ENCODE results near the gene FKBP3.
"Not testable (repeated sequence)": the region's sequence is repeated elsewhere in the genome, so short reads cannot be mapped to it uniquely, and the experiment has no call there.

FKBP3 gene

DNA sequence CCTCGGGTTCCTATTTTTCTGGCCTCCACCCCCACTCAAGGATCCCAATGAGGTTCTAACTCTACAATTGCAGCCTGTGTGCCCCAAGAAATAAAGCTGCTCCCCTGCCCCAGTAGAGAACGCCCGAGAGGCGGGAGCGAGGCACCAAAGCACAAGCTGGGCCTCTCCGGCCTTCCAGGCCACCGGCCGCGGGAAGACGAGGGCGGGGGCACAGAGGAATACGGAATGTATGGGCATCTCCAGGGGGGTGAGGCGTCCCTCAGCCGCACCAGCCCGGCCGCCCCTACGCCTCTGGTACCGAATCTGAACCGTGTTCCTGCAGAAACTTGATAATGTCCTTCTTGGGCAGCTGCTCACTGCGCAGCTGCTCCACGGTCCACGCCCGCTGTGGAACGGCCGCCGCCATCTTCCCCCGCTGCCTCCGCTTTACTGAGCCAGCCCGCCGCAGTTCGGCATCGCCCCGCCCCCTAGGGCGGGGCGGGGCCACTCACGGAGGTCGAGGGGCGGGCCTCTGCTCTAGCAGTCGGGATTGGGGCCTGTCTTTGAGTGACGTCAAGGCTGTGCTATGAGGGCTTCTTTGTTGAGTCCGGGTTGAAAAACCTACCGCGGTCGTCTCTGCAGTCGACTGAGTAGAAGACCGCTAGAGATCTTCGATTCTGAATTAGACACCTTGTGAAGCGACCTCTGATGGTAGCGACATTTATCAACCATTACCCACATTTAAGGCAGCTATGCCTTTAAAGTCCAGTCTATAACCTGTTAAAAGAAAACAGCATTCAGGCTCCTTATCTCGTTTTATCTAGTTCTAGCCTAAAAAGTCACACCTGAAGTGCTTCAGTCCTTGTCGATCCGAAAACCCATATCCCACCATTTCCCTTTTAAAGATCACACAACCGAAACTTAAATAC, at the start of gene FKBP3:
TSS of gene FKBP3 (minus strand) at position 431 of the 908 bp plus-strand sequence. CDS start at position 406, 25 bp downstream.
- DNase-seq = peak; percentile 94 to 96

DNA sequence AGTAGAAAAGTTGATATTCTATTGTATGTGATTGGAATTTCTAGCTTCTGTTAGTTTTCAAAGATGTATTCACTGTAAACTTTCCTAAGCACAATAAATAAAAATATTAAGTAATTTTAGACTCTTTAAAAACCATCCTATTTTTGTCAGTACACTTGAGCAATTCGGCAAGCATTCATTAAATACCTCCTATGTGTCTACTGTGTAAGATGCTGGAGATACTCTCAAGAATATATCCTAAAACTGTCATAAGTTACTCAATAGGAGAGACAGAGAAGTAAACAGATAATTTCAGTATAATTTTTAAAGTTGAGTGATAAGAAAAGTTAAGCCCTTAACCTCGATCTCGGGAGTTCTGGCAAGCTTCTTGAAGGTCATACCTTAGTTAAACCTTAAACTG, 47.5 kb upstream of the FKBP3 start:
- DNase-seq = no peak

DNA sequence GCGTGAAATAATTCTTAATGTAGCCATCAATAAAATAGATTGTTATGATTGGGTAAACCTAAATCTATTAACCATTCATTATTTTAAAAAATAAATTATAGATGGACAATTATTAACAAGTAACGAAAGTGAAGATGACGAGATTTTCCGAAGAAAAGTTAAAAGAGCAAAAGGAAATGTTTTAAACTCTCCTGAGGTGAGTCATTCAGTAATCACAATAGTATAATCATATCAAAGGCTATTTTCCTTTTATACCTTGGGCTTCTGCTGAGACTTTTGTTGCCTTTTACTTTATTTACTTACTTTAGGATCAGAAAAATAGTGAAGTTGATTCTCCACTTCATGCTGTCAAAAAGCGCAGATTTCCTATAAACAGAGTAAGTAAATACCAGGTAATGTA, 47.0 kb upstream of the FKBP3 start:
- DNase-seq = no peak

DNA sequence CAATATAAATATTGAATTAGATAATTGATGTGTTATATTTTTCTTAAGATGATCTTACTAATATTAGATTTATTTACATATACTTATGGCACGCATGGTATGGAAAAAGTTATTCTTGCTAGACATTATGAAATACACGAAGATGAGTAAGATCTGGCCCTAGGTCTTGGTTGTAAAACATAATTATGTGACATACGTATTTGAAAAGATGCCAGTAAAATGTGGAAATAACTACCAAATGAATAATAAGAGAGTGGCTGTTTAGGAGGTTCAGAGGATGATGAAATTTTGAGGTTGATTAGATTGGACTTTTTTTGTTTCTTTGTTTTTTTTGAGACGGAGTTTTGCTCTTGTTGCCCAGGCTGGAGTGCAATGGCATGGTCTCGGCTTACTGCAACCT, 42.8 kb upstream of the FKBP3 start:
- no peak for DNase-seq

DNA sequence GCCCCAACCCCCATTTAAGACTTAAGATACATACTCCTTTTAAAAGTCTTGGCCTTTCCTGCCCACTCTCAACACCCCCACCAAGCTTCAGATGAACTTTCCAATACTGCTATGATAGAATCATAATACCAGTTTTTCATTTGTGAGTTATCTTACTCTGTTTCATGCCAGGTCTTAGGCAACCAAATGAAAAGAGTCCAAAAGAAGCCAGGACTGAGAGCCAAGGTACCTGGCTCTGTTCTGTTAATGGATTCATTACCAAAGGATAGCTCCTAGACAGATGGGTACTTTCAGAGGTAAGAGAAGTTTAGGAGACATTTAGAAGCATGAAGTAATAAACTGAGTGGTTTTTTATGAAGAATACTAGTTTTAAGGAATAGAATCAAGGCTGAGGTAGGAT, 35.6 kb upstream of the FKBP3 start:
- DNase-seq = no peak

DNA sequence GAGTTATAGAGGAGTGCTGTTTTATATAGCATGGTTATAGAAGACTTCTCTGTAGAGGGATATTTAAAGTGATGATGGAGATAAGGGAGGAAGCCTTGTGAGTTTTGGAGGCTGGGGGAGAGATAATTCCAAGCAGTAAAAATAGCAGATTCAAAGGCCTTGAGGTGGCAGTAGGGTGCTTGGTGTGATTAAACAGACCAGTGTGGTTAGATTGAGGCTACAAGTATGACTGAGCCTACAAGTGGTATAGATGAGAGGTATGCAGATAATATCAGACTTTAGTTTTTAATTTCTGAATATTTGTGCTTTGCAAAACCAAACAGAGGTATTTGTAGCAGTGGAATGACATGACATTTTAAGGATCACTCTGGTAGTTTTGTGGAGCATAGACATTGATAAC, 21.8 kb upstream of the FKBP3 start:
- no peak for DNase-seq

DNA sequence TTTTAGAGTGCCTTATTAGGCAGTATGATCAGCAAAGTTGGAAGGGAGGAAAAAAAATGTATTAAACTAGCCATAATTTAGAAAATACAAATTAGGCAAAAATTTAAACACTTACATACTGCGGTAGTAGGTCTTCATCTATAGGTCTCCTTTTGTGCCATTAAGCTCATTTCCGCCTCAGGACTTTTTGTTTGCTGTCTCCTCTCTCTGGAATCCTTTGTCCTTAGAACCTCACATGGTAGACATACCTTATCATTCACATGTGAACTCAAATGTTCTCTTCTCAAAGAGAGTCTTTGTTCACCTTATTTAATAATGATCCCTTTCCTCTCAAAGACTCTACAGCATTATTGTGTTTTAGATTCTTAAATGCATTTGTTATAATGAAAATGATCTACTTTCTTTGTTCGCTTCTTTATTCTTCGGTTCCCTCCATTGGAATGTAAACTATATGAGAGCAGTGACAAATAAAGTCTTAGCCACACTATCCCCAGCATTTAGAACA, 16.2 kb upstream of the FKBP3 start:
- no peak for DNase-seq

DNA sequence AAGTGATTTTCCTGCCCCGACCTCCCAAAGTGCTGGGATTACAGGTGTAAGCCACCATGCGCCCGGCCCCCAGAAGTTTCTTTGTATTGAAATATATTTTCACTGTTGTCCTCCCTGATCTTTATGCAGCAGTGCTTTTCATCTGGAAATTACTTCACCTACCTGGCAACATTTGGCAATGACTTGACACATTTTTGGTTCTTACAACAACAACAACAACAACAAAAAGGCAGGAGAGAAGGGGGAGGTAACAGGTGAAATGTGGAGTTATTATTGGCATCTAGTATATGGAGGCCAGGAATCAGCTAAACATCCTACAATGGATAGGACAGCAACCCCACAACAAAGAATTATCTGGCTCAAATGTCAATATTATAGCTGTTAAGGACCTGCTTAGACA, 15.3 kb upstream of the FKBP3 start:
- no peak for DNase-seq

DNA sequence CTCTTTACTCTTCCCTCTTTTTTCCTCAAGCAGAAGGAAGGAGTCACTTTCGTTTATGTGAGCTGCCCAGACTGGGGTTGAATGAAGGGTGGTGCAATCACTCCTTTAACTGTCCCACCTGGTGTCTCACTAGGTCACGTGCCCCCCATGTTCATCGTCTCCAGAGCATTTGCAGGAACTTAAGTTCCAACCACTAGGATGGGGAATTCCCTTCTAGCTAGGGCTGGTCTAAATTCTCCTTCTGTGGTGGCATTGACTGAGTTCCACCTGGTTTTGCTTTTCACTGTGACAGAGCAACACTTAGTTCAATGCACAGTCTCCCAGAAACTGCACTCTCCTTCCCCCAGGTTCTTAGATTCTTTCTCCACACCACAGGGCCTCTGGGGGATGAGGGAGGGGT, 10.9 kb upstream of the FKBP3 start:
- DNase-seq = no peak

DNA sequence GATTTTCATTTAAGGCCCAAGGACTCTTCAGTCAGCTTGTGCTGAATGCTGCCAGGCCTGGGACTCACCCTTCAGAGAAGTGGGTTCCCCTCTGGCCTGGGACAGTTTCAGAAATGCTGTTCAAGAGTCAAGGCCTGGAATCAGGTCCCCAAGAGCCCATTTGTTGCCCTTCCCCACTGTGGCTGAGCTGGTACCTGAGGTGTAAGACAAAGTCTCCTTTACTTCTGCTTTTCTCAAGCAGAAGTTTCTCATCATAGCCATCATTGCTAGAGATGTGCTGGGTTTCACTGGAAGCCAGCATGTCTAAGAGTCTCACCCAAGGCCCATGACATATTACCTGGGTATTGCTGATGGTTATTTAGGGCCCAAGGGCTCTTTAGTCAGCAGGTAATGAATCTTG, 10.4 kb upstream of the FKBP3 start:
- DNase-seq = no peak

DNA sequence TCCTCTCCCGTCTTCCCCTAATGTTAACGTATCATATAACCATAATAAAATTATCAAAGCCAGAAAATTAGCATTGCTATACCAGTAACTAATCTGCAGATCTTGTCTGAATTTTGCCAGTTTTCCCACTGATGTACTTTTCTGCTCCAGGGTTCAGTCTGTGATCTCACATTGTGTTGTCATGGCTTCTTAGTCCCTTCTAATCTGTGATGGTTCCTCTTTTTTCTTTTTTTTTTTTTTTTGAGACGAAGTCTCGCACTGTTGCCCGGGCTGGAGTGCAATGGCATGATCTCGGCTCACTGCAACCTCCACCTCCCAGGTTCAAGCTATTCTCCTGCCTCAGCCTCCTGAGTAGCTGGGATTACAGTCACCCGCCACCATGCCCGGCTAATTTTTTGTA, 7.8 kb upstream of the FKBP3 start:
- not testable (repeated sequence) for DNase-seq

DNA sequence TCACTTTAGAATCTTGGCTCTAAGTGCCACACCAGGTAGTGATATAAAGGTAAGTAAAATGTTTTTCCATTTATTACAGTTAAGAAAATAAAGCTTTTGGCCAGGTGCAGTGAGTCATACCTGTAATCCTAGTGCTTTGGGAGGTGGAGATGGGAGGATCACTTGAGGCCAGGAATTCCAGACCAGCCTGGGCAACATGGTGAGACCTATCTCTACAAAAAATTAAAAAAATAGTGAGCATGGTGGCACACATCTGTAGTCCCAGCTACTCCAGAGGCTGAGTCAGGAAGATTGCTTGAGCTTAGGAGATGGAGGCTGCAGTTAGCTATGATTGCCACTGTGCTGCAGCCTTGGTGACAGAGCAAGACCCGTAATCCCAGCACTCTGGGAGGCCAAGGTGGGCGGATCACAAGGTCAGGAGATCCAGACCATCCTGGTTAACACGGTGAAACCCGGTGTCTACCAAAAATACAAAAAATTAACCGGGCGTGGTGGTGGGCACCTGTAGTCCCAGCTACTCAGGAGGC, 6.4 kb upstream of the FKBP3 start:
- no peak for DNase-seq

DNA sequence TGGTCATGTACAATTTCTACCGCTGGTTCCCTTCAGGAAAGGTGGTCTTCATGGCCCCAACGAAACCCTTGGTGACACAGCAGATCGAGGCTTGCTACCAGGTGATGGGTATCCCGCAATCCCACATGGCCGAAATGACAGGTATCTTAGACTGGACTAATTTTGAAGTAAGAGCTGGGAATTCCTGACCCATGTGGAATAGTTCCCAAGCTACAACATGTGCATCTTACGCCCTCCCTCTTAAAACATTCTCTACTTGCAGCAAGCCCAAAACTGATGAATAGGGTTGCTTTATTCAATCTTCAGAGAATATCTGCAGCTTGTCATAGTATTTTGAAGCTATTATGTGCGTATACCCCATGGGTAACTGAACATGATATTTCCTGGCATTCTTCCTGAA, 2.1 kb upstream of the FKBP3 start:
- DNase-seq = no peak

DNA sequence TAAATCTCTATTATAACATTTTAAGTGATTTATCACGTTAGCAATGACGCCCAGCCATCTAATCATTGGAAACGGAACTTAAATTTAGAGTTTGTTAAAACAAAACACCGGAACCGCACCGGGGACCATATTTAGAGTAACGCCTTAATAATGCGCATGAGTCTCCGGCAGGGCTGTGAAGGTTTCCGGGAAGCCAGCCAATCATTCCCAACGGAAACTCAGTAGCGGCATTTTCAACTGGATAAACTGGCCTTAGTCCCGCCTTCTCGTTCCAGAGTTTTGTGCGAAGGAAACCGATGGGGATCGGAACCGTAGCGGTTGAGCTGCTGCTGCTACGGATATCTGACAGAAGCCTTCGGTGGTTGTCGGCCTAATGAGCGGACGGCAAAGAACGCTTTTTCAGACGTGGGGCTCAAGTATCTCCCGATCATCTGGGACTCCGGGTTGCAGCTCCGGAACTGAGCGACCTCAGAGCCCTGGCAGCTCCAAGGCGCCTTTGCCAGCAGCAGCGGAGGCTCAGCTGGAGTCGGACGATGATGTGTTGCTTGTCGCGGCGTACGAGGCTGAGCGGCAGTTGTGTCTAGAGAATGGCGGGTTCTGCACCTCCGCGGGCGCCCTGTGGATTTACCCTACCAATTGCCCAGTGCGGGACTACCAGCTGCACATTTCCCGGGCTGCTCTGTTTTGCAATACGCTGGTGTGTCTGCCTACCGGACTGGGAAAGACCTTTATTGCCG, 1.5 kb upstream of the FKBP3 start, which contains the start of gene FANCM:
TSS of gene FANCM (plus strand) at position 272 of the 737 bp plus-strand sequence. CDS start at position 374, 102 bp downstream.
- DNase-seq = peak; percentile 86 to 87

DNA sequence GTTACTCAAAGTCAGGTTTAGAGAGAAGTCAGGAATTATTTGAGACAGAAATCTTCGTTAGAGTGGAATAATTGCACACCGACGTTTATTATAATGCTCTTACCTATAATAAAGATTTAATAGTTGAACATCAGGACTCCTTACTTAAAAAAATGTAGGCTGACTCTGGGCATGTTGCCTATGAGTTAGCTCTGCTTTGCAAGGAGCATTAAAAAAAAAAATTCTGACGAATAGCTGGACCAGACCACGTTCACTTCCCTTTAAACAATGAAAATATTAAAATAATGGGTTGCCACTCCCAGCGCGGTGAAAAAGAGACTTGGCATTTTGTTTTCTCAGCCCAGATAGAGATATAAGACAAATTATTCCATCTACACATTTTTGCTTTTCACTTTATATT, 875 bp upstream of the FKBP3 start:
- no peak for DNase-seq

DNA sequence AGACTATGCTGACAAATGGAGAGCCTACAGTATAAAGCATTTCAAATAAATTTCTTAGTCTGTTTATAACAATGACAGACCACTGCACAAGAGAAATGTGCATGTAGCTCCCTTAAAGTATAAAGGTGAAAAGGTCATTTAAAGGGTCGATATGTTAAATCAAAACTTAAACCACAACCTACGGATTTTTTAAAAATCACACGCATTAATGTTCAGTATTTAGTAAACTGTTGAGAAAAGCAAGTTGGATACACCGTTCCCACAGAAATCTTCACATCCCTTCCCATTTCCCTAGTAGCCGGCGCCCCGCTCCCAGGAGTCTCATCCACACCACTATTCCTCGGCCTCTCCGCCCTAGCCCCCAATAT, 614 bp downstream of the FKBP3 start:
- DNase-seq = no peak

DNA sequence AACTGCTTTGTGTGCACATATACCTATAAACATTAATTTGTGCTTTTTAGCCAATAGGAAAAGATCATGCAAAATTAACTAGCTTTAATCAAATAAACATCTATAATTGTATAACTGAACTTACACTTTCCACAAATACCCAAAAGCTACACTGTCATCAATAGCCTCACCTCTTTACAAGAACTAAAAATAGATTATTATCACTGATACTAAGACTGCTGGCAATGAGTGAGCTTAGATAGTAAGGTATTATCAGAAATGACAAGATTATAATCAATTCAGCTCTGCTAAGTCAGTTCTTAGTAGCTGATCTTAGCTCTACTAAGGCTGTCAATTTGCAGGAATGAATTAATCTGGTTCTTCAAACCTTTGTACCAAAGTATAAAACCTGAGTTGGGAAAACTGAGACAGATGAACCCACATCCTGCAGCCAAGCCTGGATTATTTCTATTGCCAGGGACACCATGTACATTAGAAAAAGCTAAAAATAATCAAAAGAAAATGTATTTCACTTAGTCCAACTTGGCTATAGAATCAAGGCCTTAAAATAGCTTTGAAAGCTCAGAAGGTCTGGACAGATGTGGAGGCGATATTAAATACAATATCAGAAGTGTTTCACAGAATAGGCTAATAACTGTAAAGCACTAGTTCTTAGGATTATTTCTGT, 5.2 kb downstream of the FKBP3 start:
- no peak for DNase-seq

DNA sequence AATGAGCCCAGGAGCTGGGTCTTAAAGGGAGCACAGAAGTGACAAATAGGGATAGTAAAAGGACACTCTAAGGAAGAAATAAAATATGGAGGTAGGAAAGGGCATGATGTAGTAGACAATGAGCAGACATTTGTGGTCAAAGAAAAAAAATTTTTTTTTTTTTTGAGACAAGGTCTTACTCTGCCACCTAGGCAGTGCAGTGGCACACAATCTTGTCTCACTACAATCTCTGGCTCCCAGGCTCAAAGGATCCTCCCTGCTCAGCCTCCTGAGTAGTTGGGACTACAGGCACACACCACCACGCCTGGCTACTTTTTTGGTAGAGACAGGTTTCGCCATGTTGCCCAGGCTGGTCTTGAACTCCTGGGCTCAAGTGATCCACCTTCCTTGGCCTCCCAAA, 8.5 kb downstream of the FKBP3 start:
- no peak for DNase-seq

DNA sequence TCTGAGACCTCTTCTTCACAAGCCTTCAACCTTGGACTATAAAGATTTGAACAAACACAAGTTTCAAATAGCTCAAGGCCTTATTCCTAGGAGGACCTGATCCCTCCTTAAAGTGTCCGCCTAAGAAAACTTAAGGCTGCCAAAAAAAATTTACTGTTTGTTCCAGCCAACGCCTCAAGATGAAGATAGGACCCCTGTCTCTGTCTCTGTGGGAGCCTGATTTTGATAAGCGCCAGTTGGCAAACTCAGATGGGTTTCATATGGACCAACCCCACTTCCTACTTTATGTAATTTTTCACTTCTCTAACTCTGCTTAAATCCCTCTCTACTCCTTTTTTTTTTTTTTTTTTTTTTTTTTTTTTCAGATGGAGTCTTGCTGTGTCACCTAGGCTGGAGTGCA, 11.0 kb downstream of the FKBP3 start:
- DNase-seq = no peak

DNA sequence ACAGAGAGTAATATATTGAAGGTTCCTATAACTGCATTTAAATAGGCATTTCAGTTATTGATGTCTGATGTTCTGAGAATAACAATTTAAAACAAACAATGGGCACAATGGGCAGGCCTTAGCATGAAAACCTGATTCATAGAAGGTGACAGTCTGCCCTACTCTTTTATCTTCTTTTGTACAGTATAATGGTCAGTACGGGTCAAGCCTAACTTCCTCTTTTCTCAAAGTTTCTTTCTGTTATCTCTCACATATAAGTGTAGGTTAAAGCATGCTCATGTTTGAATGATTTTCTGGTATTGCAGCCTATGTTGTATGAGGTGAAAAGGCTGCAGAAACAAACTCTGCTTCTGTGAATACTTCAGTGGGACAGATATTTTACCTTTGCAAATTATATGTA, 14.2 kb downstream of the FKBP3 start:
- DNase-seq = no peak

DNA sequence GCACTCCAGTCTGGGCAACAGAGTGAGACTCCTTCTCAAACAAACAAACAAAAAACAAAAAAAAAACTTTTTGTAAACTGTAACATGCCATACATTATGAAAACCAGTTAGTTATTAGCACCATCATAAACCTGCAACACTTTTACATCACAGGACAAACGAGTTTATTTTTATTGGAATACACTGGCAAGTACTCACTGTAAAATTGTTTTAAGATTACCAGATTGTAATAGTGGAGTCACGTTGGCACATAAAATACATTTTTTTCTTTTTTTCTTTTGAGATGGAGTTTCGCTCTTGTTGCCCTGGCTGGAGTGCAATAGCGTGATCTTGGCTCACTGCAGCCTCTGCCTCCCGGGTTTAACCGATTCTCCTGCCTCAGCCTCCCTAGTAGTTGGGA, 15.7 kb downstream of the FKBP3 start:
- DNase-seq = no peak

DNA sequence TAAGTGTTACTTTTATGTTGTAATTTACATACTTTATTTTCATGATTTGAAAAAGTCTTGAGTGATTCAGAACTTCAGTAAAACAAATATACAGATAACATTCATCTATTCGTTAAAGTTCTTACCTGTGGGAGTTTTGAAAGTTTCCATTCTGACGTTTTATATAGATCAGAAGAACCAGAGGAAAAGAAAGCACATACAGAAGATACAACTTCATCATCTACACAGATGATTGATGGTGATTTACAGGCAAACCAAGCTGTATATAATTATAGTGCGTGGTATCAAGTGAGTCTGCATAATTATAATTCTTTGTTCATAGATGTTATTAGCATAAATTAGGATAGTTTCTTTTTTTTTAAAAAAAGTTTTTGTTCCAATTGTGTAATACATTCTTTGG, 20.0 kb downstream of the FKBP3 start:
- no peak for DNase-seq

Measured in activated T-cell treated with anti-CD3 and anti-CD28 coated beads, Interleukin-2, amount 50 U/mL, for 48 hours (primary cell).